Measurements from ENCODE around the gene ZCCHC7.

ZCCHC7 gene

GRCh38 chr9:37255187-37255586 lies 134.8 kb downstream of the ZCCHC7 start:
- H3K36me3 Mint-ChIP-seq (ENCODE audit: low read depth) = peaks cover 43% of the 10 kb centered on the region
- no peak overlapping the region for H3K4me3 Mint-ChIP-seq
- ATAC-seq (no peak), DNase-seq (no peak)
- H3K4me1 Mint-ChIP-seq = peaks cover 25% of the 10 kb centered on the region
- peaks cover 10% of the 10 kb centered on the region for H3K9me3 Mint-ChIP-seq
- peak overlapping the region; percentile 11 for H3K27ac Mint-ChIP-seq
- no peaks in the 10 kb centered on the region for H3K27me3 Mint-ChIP-seq

- Mint-ChIP-seq H3K4me1 (peaks cover 27% of the 10 kb centered on the region), H3K9me3 (peaks cover 10% of the 10 kb centered on the region), H3K27me3 (no peaks in the 10 kb centered on the region), H3K36me3 (ENCODE audit: low read depth) (peaks cover 38% of the 10 kb centered on the region), H3K27ac (peak overlapping the region; percentile 11), H3K4me3 (no peak overlapping the region)
- ATAC-seq (no peak), DNase-seq (no peak)
Measured at GRCh38 chr9:37255944-37256862, 135.8 kb downstream of the ZCCHC7 start.

- no peak for DNase-seq
- Mint-ChIP-seq H3K36me3 (ENCODE audit: low read depth) (peaks cover 24% of the 10 kb centered on the region), H3K27me3 (no peaks in the 10 kb centered on the region), H3K4me3 (no peak overlapping the region), H3K27ac (no peak overlapping the region), H3K9me3 (no peaks in the 10 kb centered on the region), H3K4me1 (peaks cover 31% of the 10 kb centered on the region)
- no peak for ATAC-seq
Measured at GRCh38 chr9:37259951-37260350, 139.6 kb downstream of the ZCCHC7 start.

- Mint-ChIP-seq H3K4me3 (no peak overlapping the region), H3K36me3 (ENCODE audit: low read depth) (peaks cover 16% of the 10 kb centered on the region), H3K27me3 (no peaks in the 10 kb centered on the region), H3K9me3 (no peaks in the 10 kb centered on the region), H3K27ac (peak overlapping the region; percentile 25), H3K4me1 (peaks cover 15% of the 10 kb centered on the region)
- DNase-seq (no peak), ATAC-seq (no peak)
Measured at GRCh38 chr9:37262410-37262809, 142.0 kb downstream of the ZCCHC7 start.

- H3K36me3 Mint-ChIP-seq (ENCODE audit: low read depth) = peaks cover 18% of the 10 kb centered on the region
- H3K27me3 Mint-ChIP-seq = no peaks in the 10 kb centered on the region
- DNase-seq (no peak), ATAC-seq (no peak)
- no peak overlapping the region for H3K27ac Mint-ChIP-seq
- H3K4me1 Mint-ChIP-seq = peaks cover 10% of the 10 kb centered on the region
- peaks cover 4% of the 10 kb centered on the region for H3K9me3 Mint-ChIP-seq
- H3K4me3 Mint-ChIP-seq = no peak overlapping the region
Measured at GRCh38 chr9:37264539-37264938, 144.2 kb downstream of the ZCCHC7 start.

GRCh38 chr9:37266630-37267029 lies 146.3 kb downstream of the ZCCHC7 start:
- no peak overlapping the region for H3K4me3 Mint-ChIP-seq

GRCh38 chr9:37269221-37269620 lies 148.8 kb downstream of the ZCCHC7 start:
- H3K4me3 Mint-ChIP-seq = no peak overlapping the region
- peaks cover 17% of the 10 kb centered on the region for H3K9me3 Mint-ChIP-seq
- H3K27ac Mint-ChIP-seq = no peak overlapping the region
- ATAC-seq (no peak), DNase-seq (no peak)
- peaks cover 4% of the 10 kb centered on the region for H3K4me1 Mint-ChIP-seq
- H3K27me3 Mint-ChIP-seq = no peaks in the 10 kb centered on the region
- H3K36me3 Mint-ChIP-seq (ENCODE audit: low read depth) = peaks cover 39% of the 10 kb centered on the region

More at GRCh38 chr9:37266630-37267029, 146.3 kb downstream of the ZCCHC7 start:
- ATAC-seq (no peak), DNase-seq (no peak)
- Mint-ChIP-seq H3K4me1 (peaks cover 8% of the 10 kb centered on the region), H3K27ac (no peak overlapping the region), H3K9me3 (peaks cover 4% of the 10 kb centered on the region), H3K36me3 (ENCODE audit: low read depth) (peaks cover 20% of the 10 kb centered on the region), H3K27me3 (no peaks in the 10 kb centered on the region)

GRCh38 chr9:37271679-37272078 lies 151.3 kb downstream of the ZCCHC7 start:
- ATAC-seq (no peak), DNase-seq (no peak)
- Mint-ChIP-seq H3K9me3 (peaks cover 17% of the 10 kb centered on the region), H3K27ac (no peak overlapping the region), H3K4me1 (peaks cover 2% of the 10 kb centered on the region), H3K27me3 (no peaks in the 10 kb centered on the region), H3K4me3 (no peak overlapping the region), H3K36me3 (ENCODE audit: low read depth) (peaks cover 49% of the 10 kb centered on the region)

- peaks cover 16% of the 10 kb centered on the region for H3K9me3 Mint-ChIP-seq
- DNase-seq = no peak
- no peak for ATAC-seq
- H3K4me3 Mint-ChIP-seq = no peak overlapping the region
- no peak overlapping the region for H3K27ac Mint-ChIP-seq
- no peaks in the 10 kb centered on the region for H3K27me3 Mint-ChIP-seq
- H3K36me3 Mint-ChIP-seq (ENCODE audit: low read depth) = peaks cover 52% of the 10 kb centered on the region
- peaks cover 6% of the 10 kb centered on the region for H3K4me1 Mint-ChIP-seq
Measured at GRCh38 chr9:37273595-37273994, 153.2 kb downstream of the ZCCHC7 start.

GRCh38 chr9:37281541-37281940 lies 161.2 kb downstream of the ZCCHC7 start:
- Mint-ChIP-seq H3K36me3 (ENCODE audit: low read depth) (peaks cover 8% of the 10 kb centered on the region), H3K9me3 (no peaks in the 10 kb centered on the region), H3K27me3 (no peaks in the 10 kb centered on the region), H3K4me3 (no peak overlapping the region), H3K4me1 (peaks cover 32% of the 10 kb centered on the region), H3K27ac (no peak overlapping the region)
- DNase-seq = no peak
- ATAC-seq = no peak

- no peaks in the 10 kb centered on the region for H3K27me3 Mint-ChIP-seq
- peaks cover 42% of the 10 kb centered on the region for H3K4me1 Mint-ChIP-seq
- ATAC-seq (peak; percentile 49), DNase-seq (no peak)
- peak overlapping the region; percentile 84 for H3K27ac Mint-ChIP-seq
- H3K9me3 Mint-ChIP-seq = peaks cover 5% of the 10 kb centered on the region
- H3K36me3 Mint-ChIP-seq (ENCODE audit: low read depth) = peaks cover 12% of the 10 kb centered on the region
- peak overlapping the region; percentile 5 for H3K4me3 Mint-ChIP-seq
Measured at GRCh38 chr9:37283730-37284325, 163.5 kb downstream of the ZCCHC7 start.

GRCh38 chr9:37284636-37285035 lies 164.3 kb downstream of the ZCCHC7 start:
- Mint-ChIP-seq H3K4me1 (peaks cover 48% of the 10 kb centered on the region), H3K27me3 (no peaks in the 10 kb centered on the region), H3K27ac (peak overlapping the region; percentile 1), H3K36me3 (ENCODE audit: low read depth) (peaks cover 17% of the 10 kb centered on the region), H3K4me3 (no peak overlapping the region), H3K9me3 (peaks cover 8% of the 10 kb centered on the region)
- ATAC-seq = no peak
- no peak for DNase-seq

- Mint-ChIP-seq H3K27me3 (no peaks in the 10 kb centered on the region), H3K27ac (no peak overlapping the region), H3K4me3 (no peak overlapping the region), H3K36me3 (ENCODE audit: low read depth) (peaks cover 19% of the 10 kb centered on the region), H3K4me1 (peaks cover 65% of the 10 kb centered on the region), H3K9me3 (peaks cover 8% of the 10 kb centered on the region)
- ATAC-seq (no peak), DNase-seq (no peak)
Measured at GRCh38 chr9:37286530-37287175, 166.3 kb downstream of the ZCCHC7 start.

GRCh38 chr9:37287317-37287716 lies 166.9 kb downstream of the ZCCHC7 start:
- Mint-ChIP-seq H3K27me3 (no peaks in the 10 kb centered on the region), H3K36me3 (ENCODE audit: low read depth) (peaks cover 19% of the 10 kb centered on the region), H3K9me3 (peaks cover 8% of the 10 kb centered on the region), H3K4me3 (no peak overlapping the region), H3K27ac (no peak overlapping the region), H3K4me1 (peaks cover 70% of the 10 kb centered on the region)
- no peak for DNase-seq
- no peak for ATAC-seq

- H3K4me3 Mint-ChIP-seq = no peak overlapping the region
Measured at GRCh38 chr9:37289631-37290030, 169.3 kb downstream of the ZCCHC7 start.

More at GRCh38 chr9:37289631-37290030, 169.3 kb downstream of the ZCCHC7 start:
- no peak for DNase-seq
- Mint-ChIP-seq H3K27ac (peak overlapping the region; percentile 93), H3K36me3 (ENCODE audit: low read depth) (peaks cover 22% of the 10 kb centered on the region), H3K27me3 (no peaks in the 10 kb centered on the region), H3K4me1 (peaks cover 75% of the 10 kb centered on the region), H3K9me3 (peaks cover 8% of the 10 kb centered on the region)
- no peak for ATAC-seq
